ENCODE data around the gene AKAP13. TPM values are rescaled to one million over a fixed set of nuclear protein-coding genes. Genes with fewer than 3 reads are reported as not detected.

The AKAP13 gene
- total and polyA plus RNA-seq, 2 of the 8 experiments (the other 6 are each of a cell fraction or from before 2014, with no cell fraction given): 14.0 to 46.2 TPM

DNA sequence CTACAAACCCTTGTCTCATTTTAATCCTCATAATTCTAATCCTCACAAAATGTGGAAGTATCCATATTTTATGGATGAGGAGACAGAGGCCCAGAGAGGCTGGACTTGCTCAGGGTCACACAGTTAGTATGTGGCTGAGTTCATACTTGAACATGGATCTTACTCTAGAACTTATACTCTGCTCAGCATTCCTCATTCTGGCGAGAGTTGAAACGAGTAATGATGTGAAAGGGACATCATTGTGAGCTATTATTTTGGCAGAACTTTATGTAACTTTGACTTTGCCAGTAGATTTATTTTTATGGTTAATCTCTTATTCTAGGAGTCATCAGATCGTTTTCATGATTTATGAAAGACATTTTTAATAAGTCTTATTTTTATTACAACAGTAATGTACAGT lies 17.5 kb downstream of the AKAP13 start:
- POLR2A ChIA-PET (ENCODE audit: partially characterized antibody): interaction anchor here (0.6 kb wide), 1 partner anchor 19 kb away, joined by 3 read pairs; no protein-coding TSS in a partner anchor
- no peak overlapping the region for H3K4me2 ChIP-seq (ENCODE audit: insufficient read depth in 1 of 2, low read depth in 2 of 2, low read length in 2 of 2)
- H2BK12ac ChIP-seq (ENCODE audit: low read depth, low read length): no peak overlapping the region
- H4K8ac ChIP-seq (ENCODE audit: extremely low read depth, insufficient read depth, low read length): no peak overlapping the region
- peaks cover 0 to 11% (median 6%) of the 10 kb centered on the region in 4 experiments; a peak in 5 of 7 replicates for H3K4me1 ChIP-seq (replicated peaks in 1 of 4; ENCODE audit: control insufficient read depth in 3 of 4, insufficient read depth in 4 of 4, low read length in 3 of 4)
- no peak overlapping the region for H2BK5ac ChIP-seq (ENCODE audit: low read depth, low read length)
- H3K79me1 ChIP-seq (ENCODE audit: low read depth, low read length): peaks cover 4% of the 10 kb centered on the region; the same call in 1 of the 2 replicates
- H2BK120ac ChIP-seq (replicated peaks; ENCODE audit: low read depth, low read length): no peak overlapping the region
- H4K5ac ChIP-seq (ENCODE audit: insufficient read length, low read depth, low read length): no peak overlapping the region
- no peaks in the 10 kb centered on the region for H3K23me2 ChIP-seq (ENCODE audit: low read depth, low read length)
- no peaks in the 10 kb centered on the region for H3K9me3 ChIP-seq (ENCODE audit: insufficient read depth in 2 of 2, low read depth in 1 of 2, low read length in 1 of 2)
- no peak overlapping the region for H3K4me3 ChIP-seq (ENCODE audit: extremely low read depth in 1 of 4, insufficient read depth in 2 of 4, low read depth in 3 of 4, low read length in 4 of 4)
- H3K14ac ChIP-seq (ENCODE audit: insufficient read length): no peak overlapping the region
- no peak overlapping the region for H2BK15ac ChIP-seq (ENCODE audit: low read length)
- no peak overlapping the region for H4K91ac ChIP-seq (replicated peaks; ENCODE audit: insufficient read length, low read length)
- 88% methylated on average over 3 of the region's 3 CpGs; no CpG with 5 or more reads in 1 of the 2 experiments for WGBS, 2 experiments (ENCODE audit: extremely low coverage in 1 of 2, insufficient coverage in 1 of 2, insufficient read length in 1 of 2, insufficient replicate concordance in 2 of 2, low coverage in 1 of 2, low lambda C conversion rate in 2 of 2, missing lambda C conversion rate in 1 of 2)
- no peaks in the 10 kb centered on the region for H3K27me3 ChIP-seq (replicated peaks in 1 of 4; ENCODE audit: control insufficient read depth in 3 of 4, extremely low read depth in 1 of 4, insufficient read depth in 3 of 4, low read length in 3 of 4)
- no peak overlapping the region for H2AK5ac ChIP-seq (ENCODE audit: low read depth, low read length)
- FAIRE-seq (no peak), DNase-seq (ENCODE audit: low read depth in 1 of 2, low spot score in 2 of 2) (no peak)
- no peak overlapping the region for H3K9ac ChIP-seq (replicated peaks in 1 of 4; ENCODE audit: extremely low read depth in 1 of 4, low read depth in 3 of 4, low read length in 3 of 4)
- H3K79me2 ChIP-seq (ENCODE audit: control insufficient read depth in 1 of 2, insufficient read depth in 2 of 2, low read length in 2 of 2): peaks cover under 1 to 91% of the 10 kb centered on the region in 2 experiments; a peak in 3 of 4 replicates
- no peak overlapping the region for H3K56ac ChIP-seq (replicated peaks; ENCODE audit: insufficient read length, low read depth, low read length)
- no peak overlapping the region for H3K23ac ChIP-seq (ENCODE audit: insufficient read length)
- H3K36me3 ChIP-seq (ENCODE audit: control insufficient read depth in 2 of 4, insufficient read depth in 4 of 4, low read length in 3 of 4): no peaks in the 10 kb centered on the region
- no peak overlapping the region for H3K18ac ChIP-seq (ENCODE audit: extremely low read depth, low read length)
- peaks cover 4 to 12% of the 10 kb centered on the region in 2 experiments for H4K20me1 ChIP-seq (replicated peaks in 1 of 2; ENCODE audit: control insufficient read depth in 1 of 2, insufficient read depth in 2 of 2, low read length in 2 of 2)
- H2AFZ ChIP-seq (ENCODE audit: low read length): no peak overlapping the region
- H2BK20ac ChIP-seq (ENCODE audit: low read length): no peak overlapping the region
- CTCF ChIA-PET (ENCODE audit: partially characterized antibody): interaction anchor here (1.0 to 1.4 kb wide), 2 partner anchors 14 to 61 kb away, joined by 3 to 4 read pairs; no protein-coding TSS in a partner anchor
- H3K27ac ChIP-seq (ENCODE audit: low read depth, low read length): no peak overlapping the region
- no peak overlapping the region for H3K4ac ChIP-seq (replicated peaks; ENCODE audit: insufficient read length, low read depth, low read length)
- TF ChIP-seq RNF2 (IDR thresholded peaks at IDR 0.05; ENCODE audit: borderline replicate concordance, low read depth, low read length, missing control alignments, poor library complexity, severe bottlenecking) (no peak), CBX5 (IDR thresholded peaks at IDR 0.05; ENCODE audit: low read depth, low read length) (no peak), CHD1 (IDR thresholded peaks at IDR 0.05; ENCODE audit: low read depth, low read length) (no peak), CREB1 (IDR thresholded peaks at IDR 0.05) (no peak), KDM4A (IDR thresholded peaks at IDR 0.05; ENCODE audit: low read depth, low read length, severe bottlenecking) (no peak), RXRA (IDR thresholded peaks at IDR 0.05; ENCODE audit: insufficient read depth, low read depth, low read length) (no peak), TAF1 (IDR thresholded peaks at IDR 0.05; ENCODE audit: low read depth, low read length) (no peak), POLR2A (IDR thresholded peaks at IDR 0.05; ENCODE audit: control extremely low read depth in 1 of 2, low read depth in 2 of 2, low read length in 2 of 2) (no peak), SIN3A (conservative IDR thresholded peaks at IDR 0.05 in 1 of 2, IDR thresholded peaks at IDR 0.05 in 1 of 2; ENCODE audit: low read depth in 1 of 2, low read length in 2 of 2) (no peak), TEAD4 (IDR thresholded peaks at IDR 0.05; ENCODE audit: low read depth, low read length) (no peak), GTF2F1 (IDR thresholded peaks at IDR 0.05; ENCODE audit: borderline replicate concordance, low read depth, low read length) (no peak), POLR2AphosphoS5 (IDR thresholded peaks at IDR 0.05; ENCODE audit: low read depth, low read length) (no peak), SAP30 (IDR thresholded peaks at IDR 0.05; ENCODE audit: insufficient read depth, insufficient replicate concordance, low read length) (no peak), POU5F1 (IDR thresholded peaks at IDR 0.05; ENCODE audit: low read depth, low read length) (no peak), RFX5 (IDR thresholded peaks at IDR 0.05; ENCODE audit: borderline replicate concordance, low read depth, low read length) (no peak)

Data from H1 (cell line).